IMR-90 (cell line): ENCODE data around the gene CDC14A. TPM values are rescaled to one million over a fixed set of nuclear protein-coding genes. Genes with fewer than 3 reads are reported as not detected.

Experiments
- ATAC-seq: fragments of 200-7000 bp; cut with Tn5 transposase; 2 replicates; pipeline ENCODE4 v1.9.1; 2020; ENCODE audit warnings: low read depth, mild to moderate bottlenecking, moderate library complexity
- BruUV-seq: library from RNA; stranded (reverse); fragments of 400-500 nt; replicated peaks from 2 replicates; lab custom pipeline; 2021; lab: Mats Ljungman, UMichigan
- CTCF ChIA-PET: fragments of 300-600 bp; formaldehyde crosslinking; extraction: SDS; loops from one replicate; lab custom pipeline; 2021; ENCODE audit warnings: antibody characterized with exemption; lab: Yijun Ruan, JAX
- POLR2A ChIA-PET: fragments of 300-600 bp; sonication (Branson Sonifier 250); formaldehyde crosslinking; loops from one replicate; lab custom pipeline; 2022; ENCODE audit warnings: antibody characterized with exemption; ENCODE audit not compliant: unreplicated experiment; lab: Charles Lee
- DNase-seq: peaks from one replicate; pipeline ENCODE4 v3.0.0; 2013
- H2AFZ ChIP-seq: replicated peaks from 2 replicates; pipeline ENCODE3; 2013; ENCODE audit warnings: low read length, mild to moderate bottlenecking; ENCODE audit not compliant: poor library complexity
- H2AK5ac ChIP-seq: 2 replicates; pipeline ENCODE4 v1.6.1; 2013; ENCODE audit warnings: low read depth, low read length, inconsistent platforms
- H2AK9ac ChIP-seq: replicated peaks from 2 replicates; pipeline ENCODE3; 2013; ENCODE audit warnings: mild to moderate bottlenecking, low read depth, low read length, moderate library complexity; ENCODE audit not compliant: poor library complexity
- H2BK120ac ChIP-seq: 2 replicates; pipeline ENCODE4 v1.6.1; 2013; ENCODE audit warnings: low read depth, low read length, inconsistent platforms
- H2BK15ac ChIP-seq: 3 replicates; pipeline ENCODE4 v1.6.1; 2013; ENCODE audit warnings: low read depth, low read length, inconsistent platforms
- H2BK20ac ChIP-seq: 2 replicates; pipeline ENCODE4 v1.6.1; 2013; ENCODE audit warnings: low read depth, mild to moderate bottlenecking, inconsistent platforms, low read length, moderate library complexity
- H2BK5ac ChIP-seq: 2 replicates; pipeline ENCODE4 v1.6.1; 2013; ENCODE audit warnings: mild to moderate bottlenecking, low read depth, low read length, inconsistent platforms; ENCODE audit not compliant: poor library complexity, severe bottlenecking
- H3K14ac ChIP-seq: replicated peaks from 2 replicates; pipeline ENCODE4 v1.6.1; 2013; ENCODE audit warnings: low read depth, low read length, inconsistent platforms
- H3K18ac ChIP-seq: 2 replicates; pipeline ENCODE4 v1.6.1; 2013; ENCODE audit warnings: low read depth, low read length, control low read depth
- H3K23ac ChIP-seq: 2 replicates; pipeline ENCODE4 v1.6.1; 2013; ENCODE audit warnings: low read depth, low read length, inconsistent platforms
- H3K27ac ChIP-seq: 2 replicates; pipeline ENCODE4 v1.5.1; 2013; ENCODE audit warnings: mild to moderate bottlenecking, control low read depth, low read length; ENCODE audit not compliant: insufficient read depth
- H3K27me3 ChIP-seq: 2 replicates; pipeline ENCODE4 v1.6.1; 2013; ENCODE audit warnings: low read length; ENCODE audit not compliant: control insufficient read depth, insufficient read depth
- H3K36me3 ChIP-seq: 2 replicates; pipeline ENCODE4 v1.6.1; 2013; ENCODE audit warnings: low read length, mixed read lengths; ENCODE audit not compliant: control insufficient read depth, insufficient read depth
- H3K4ac ChIP-seq: 2 replicates; pipeline ENCODE4 v1.6.1; 2013; ENCODE audit warnings: low read depth, low read length, inconsistent platforms
- H3K4me1 ChIP-seq: 2 replicates; pipeline ENCODE4 v1.6.1; 2013; ENCODE audit warnings: low read length, mixed read lengths; ENCODE audit not compliant: control insufficient read depth, insufficient read depth
- H3K4me2 ChIP-seq: 2 replicates; pipeline ENCODE4 v1.6.1; 2013; ENCODE audit warnings: low read depth, mild to moderate bottlenecking, control low read depth, low read length, moderate library complexity
- H3K4me3 ChIP-seq: 2 replicates; pipeline ENCODE4 v1.5.1; 2013; ENCODE audit warnings: low read depth, mild to moderate bottlenecking, control low read depth, low read length, moderate library complexity; ENCODE audit not compliant: insufficient read depth
- H3K56ac ChIP-seq: 2 replicates; pipeline ENCODE4 v1.6.1; 2013; ENCODE audit warnings: low read length, inconsistent platforms; ENCODE audit not compliant: insufficient read depth; ENCODE audit errors: extremely low read depth
- H3K79me1 ChIP-seq, 2 experiments: 2 replicates each; pipeline ENCODE4 v1.6.1; 2013; ENCODE audit warnings: low read length in 2 of 2, inconsistent platforms in 1 of 2, low read depth in 1 of 2
- H3K9ac ChIP-seq: 2 replicates; pipeline ENCODE4 v1.6.1; 2013; ENCODE audit warnings: low read depth, low read length, control low read depth
- H3K9me1 ChIP-seq: 2 replicates; pipeline ENCODE4 v1.6.1; 2013; ENCODE audit warnings: low read length, inconsistent platforms; ENCODE audit not compliant: insufficient read depth
- H3K9me3 ChIP-seq: 2 replicates; pipeline ENCODE4 v1.6.1; 2013; ENCODE audit warnings: low read length; ENCODE audit not compliant: control insufficient read depth, insufficient read depth
- H4K20me1 ChIP-seq: 2 replicates; pipeline ENCODE4 v1.6.1; 2013; ENCODE audit warnings: low read length, inconsistent platforms; ENCODE audit not compliant: insufficient read depth
- H4K5ac ChIP-seq: 2 replicates; pipeline ENCODE4 v1.6.1; 2013; ENCODE audit warnings: mild to moderate bottlenecking, low read depth, low read length, control low read depth
- H4K8ac ChIP-seq, 2 experiments: 2 replicates each; pipeline ENCODE4 v1.6.1; 2013; ENCODE audit warnings: low read depth in 2 of 2, low read length in 2 of 2, control low read depth in 1 of 2, inconsistent platforms in 1 of 2
- H4K91ac ChIP-seq: 2 replicates; pipeline ENCODE4 v1.6.1; 2013; ENCODE audit warnings: low read depth, low read length, inconsistent platforms; ENCODE audit not compliant: insufficient read depth
- BHLHE40 ChIP-seq: fragments of 150-350 bp; IDR thresholded peaks from 2 replicates; pipeline ENCODE4 v1.6.1; 2016; ENCODE audit warnings: mild to moderate bottlenecking, low read depth, low read length
- CEBPB ChIP-seq: IDR thresholded peaks from 2 replicates; pipeline ENCODE4 v1.6.1; 2012; ENCODE audit warnings: low read depth, low read length, improper control_type of control experiment
- CHD1 ChIP-seq: IDR thresholded peaks from 2 replicates; pipeline ENCODE4 v1.6.1; 2012; ENCODE audit warnings: low read depth, low read length, improper control_type of control experiment
- ELK1 ChIP-seq: fragments of 150-350 bp; IDR thresholded peaks from 2 replicates; pipeline ENCODE4 v1.6.1; 2016; ENCODE audit warnings: low read depth, mild to moderate bottlenecking, low read length, moderate library complexity, borderline replicate concordance
- FOS ChIP-seq: fragments of 150-350 bp; IDR thresholded peaks from 2 replicates; pipeline ENCODE4 v1.6.1; 2016; ENCODE audit warnings: low read depth, low read length
- MAFK ChIP-seq: IDR thresholded peaks from 2 replicates; pipeline ENCODE4 v1.6.1; 2012; ENCODE audit warnings: low read depth, low read length, improper control_type of control experiment
- MAZ ChIP-seq: IDR thresholded peaks from 2 replicates; pipeline ENCODE4 v1.6.1; 2012; ENCODE audit warnings: low read depth, mild to moderate bottlenecking, low read length, improper control_type of control experiment, moderate library complexity, borderline replicate concordance
- MXI1 ChIP-seq: IDR thresholded peaks from 2 replicates; pipeline ENCODE4 v1.6.1; 2012; ENCODE audit warnings: low read depth, mild to moderate bottlenecking, low read length, moderate library complexity, borderline replicate concordance
- NFE2L2 ChIP-seq: fragments of 150-350 bp; IDR thresholded peaks from 2 replicates; pipeline ENCODE4 v1.6.1; 2016; ENCODE audit warnings: low read depth, mild to moderate bottlenecking, low read length
- POLR2A ChIP-seq: IDR thresholded peaks from 2 replicates; pipeline ENCODE4 v1.6.1; 2012; ENCODE audit warnings: mild to moderate bottlenecking, low read depth, low read length
- RAD21 ChIP-seq: IDR thresholded peaks from 2 replicates; pipeline ENCODE4 v1.6.1; 2012; ENCODE audit warnings: low read length, improper control_type of control experiment
- RCOR1 ChIP-seq: IDR thresholded peaks from 2 replicates; pipeline ENCODE4 v1.6.1; 2012; ENCODE audit warnings: mild to moderate bottlenecking, low read length, improper control_type of control experiment; ENCODE audit not compliant: insufficient replicate concordance
- RFX5 ChIP-seq: IDR thresholded peaks from 2 replicates; pipeline ENCODE4 v1.8.0; 2012; ENCODE audit warnings: low read depth, mild to moderate bottlenecking, low read length, moderate library complexity
- SMC3 ChIP-seq: fragments of 150-350 bp; IDR thresholded peaks from 2 replicates; pipeline ENCODE4 v1.6.1; 2016; ENCODE audit warnings: low read depth, mild to moderate bottlenecking, antibody characterized with exemption, low read length, moderate library complexity
- USF2 ChIP-seq: fragments of 150-350 bp; IDR thresholded peaks from 2 replicates; pipeline ENCODE4 v1.6.1; 2017; ENCODE audit warnings: mild to moderate bottlenecking, antibody characterized with exemption, low read length, low read depth
- WGBS, 2 experiments: methylation state at CpG; one replicate each; pipeline versions ENCODE4 v1.1.5 to v1.1.7; 2013; ENCODE audit warnings: missing lambda C conversion rate in 2 of 2; ENCODE audit not compliant: insufficient read length in 1 of 2; ENCODE audit errors: extremely low coverage in 2 of 2; 5-methylcytosine and 5-hydroxymethylcytosine counted together
- dilution Hi-C: fragments of 300-500 bp; cut with HindIII; formaldehyde crosslinking; loops from one replicate; pipeline ENCODE4 v1.14.3; 2018; ENCODE audit warnings: low sequenced_read_pairs; ENCODE audit not compliant: unreplicated experiment
- in situ Hi-C: fragments of 300-500 bp; cut with MboI; formaldehyde crosslinking; loops from 3 replicates; pipeline ENCODE4 v1.14.3; 2019; ENCODE audit warnings: low sequenced_read_pairs, inconsistent platforms, mixed read lengths
- intact Hi-C: fragments of 100-400 bp; cut with micrococcal nuclease; formaldehyde crosslinking; loops from 2 replicates; pipeline ENCODE4 v1.10.0; 2022
- polyA plus RNA-seq, 3 experiments: library from polyadenylated mRNA; depleted of rRNA; stranded (reverse); fragments of >200 nt; gene quantifications; 2 replicates each; pipeline ENCODE4 v1.2.3, GENCODE V29; 2012; ENCODE audit warnings: low replicate concordance in 1 of 3
- total RNA-seq: library from RNA; depleted of rRNA; stranded (reverse); fragments of >200 nt; gene quantifications from 2 replicates; pipeline ENCODE4 v1.2.3, GENCODE V29; 2012
- TF ChIP-seq, protein P1 (sequence below): conservative IDR thresholded peaks from 2 replicates; pipeline ENCODE4 v1.5.1; 2012; ENCODE audit warnings: mild to moderate bottlenecking, low read depth, low read length, improper control_type of control experiment

CDC14A gene
- total and polyA plus RNA-seq, 2 of the 4 experiments (the other 2 are of a cell fraction) = 1.7 to 3.0 TPM

DNA sequence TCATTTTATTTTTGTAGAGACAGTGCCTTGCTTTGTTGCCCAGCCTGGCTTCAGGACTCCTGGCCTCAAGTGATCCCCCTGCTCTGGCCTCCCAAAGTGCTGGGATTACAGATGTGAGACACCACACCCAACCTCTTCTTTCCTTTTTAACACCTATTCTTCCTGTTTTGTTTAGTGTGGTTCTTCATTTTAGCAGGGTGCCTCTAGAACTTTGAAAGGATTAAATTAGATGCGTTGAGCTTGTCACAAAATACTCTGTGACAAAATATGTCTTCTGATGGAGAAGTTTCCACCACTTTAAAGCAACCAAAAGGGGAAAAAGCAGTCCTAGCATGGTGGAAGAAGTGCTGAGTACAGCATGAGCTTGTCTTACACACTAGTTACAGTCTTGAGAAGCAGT is 42.0 kb downstream of the CDC14A start:
- Histone ChIP-seq H2BK120ac (no peak overlapping the region), H3K4me1 (peaks cover 4% of the 10 kb centered on the region), H3K36me3 (no peaks in the 10 kb centered on the region), H2BK20ac (no peak overlapping the region), H4K20me1 (no peaks in the 10 kb centered on the region), H3K56ac (no peak overlapping the region), H3K9ac (no peak overlapping the region), H4K8ac (no peak overlapping the region), H4K91ac (no peak overlapping the region), H4K5ac (no peak overlapping the region), H3K27me3 (no peaks in the 10 kb centered on the region), H3K4me3 (no peak overlapping the region), H3K4ac (no peak overlapping the region), H3K14ac (no peak overlapping the region), H3K23ac (no peak overlapping the region), H3K27ac (no peak overlapping the region), H2AFZ (no peak overlapping the region), H3K18ac (no peak overlapping the region), H3K9me1 (peaks cover 6% of the 10 kb centered on the region; the same call in 1 of the 2 replicates), H3K4me2 (no peak overlapping the region), H2AK5ac (no peak overlapping the region), H2BK15ac (no peak overlapping the region), H3K9me3 (no peaks in the 10 kb centered on the region), H2BK5ac (no peak overlapping the region), H2AK9ac (no peak overlapping the region), H3K79me1 (peaks cover 0 to 3% of the 10 kb centered on the region in 2 experiments; a peak in 1 of 4 replicates)
- dilution Hi-C loops (no loop called here), intact Hi-C loops (no loop called here), in situ Hi-C loops (no loop called here)
- BruUV-seq = no TSS peak
- DNase-seq (no peak), ATAC-seq (no peak)
- no peak for TF ChIP-seq SMC3
- no peak for TF ChIP-seq MAFK
- TF ChIP-seq ELK1 = no peak
- TF ChIP-seq MXI1 = no peak
- TF ChIP-seq MAZ = no peak
- no peak for TF ChIP-seq BHLHE40
- no peak for TF ChIP-seq CEBPB
- TF ChIP-seq CHD1 = no peak
- no peak for TF ChIP-seq POLR2A
- TF ChIP-seq, protein P1, sequence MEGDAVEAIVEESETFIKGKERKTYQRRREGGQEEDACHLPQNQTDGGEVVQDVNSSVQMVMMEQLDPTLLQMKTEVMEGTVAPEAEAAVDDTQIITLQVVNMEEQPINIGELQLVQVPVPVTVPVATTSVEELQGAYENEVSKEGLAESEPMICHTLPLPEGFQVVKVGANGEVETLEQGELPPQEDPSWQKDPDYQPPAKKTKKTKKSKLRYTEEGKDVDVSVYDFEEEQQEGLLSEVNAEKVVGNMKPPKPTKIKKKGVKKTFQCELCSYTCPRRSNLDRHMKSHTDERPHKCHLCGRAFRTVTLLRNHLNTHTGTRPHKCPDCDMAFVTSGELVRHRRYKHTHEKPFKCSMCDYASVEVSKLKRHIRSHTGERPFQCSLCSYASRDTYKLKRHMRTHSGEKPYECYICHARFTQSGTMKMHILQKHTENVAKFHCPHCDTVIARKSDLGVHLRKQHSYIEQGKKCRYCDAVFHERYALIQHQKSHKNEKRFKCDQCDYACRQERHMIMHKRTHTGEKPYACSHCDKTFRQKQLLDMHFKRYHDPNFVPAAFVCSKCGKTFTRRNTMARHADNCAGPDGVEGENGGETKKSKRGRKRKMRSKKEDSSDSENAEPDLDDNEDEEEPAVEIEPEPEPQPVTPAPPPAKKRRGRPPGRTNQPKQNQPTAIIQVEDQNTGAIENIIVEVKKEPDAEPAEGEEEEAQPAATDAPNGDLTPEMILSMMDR = no peak
- no peak for TF ChIP-seq RCOR1
- no peak for TF ChIP-seq NFE2L2
- TF ChIP-seq RAD21 = no peak
- TF ChIP-seq USF2 = no peak
- TF ChIP-seq FOS = no peak
- no peak for TF ChIP-seq RFX5
- ChIA-PET CTCF (no interaction called here), POLR2A (no interaction called here)
- WGBS, 2 experiments = no CpG with 5 or more reads among the region's 1 CpG
